Superior temporal gyrus (tissue), 1 donor: ENCODE data around the gene PHACTR3.
"Not testable (repeated sequence)": the region's sequence is repeated elsewhere in the genome, so short reads cannot be mapped to it uniquely, and the experiment has no call there.

ENCODE experiments used
- DNase-seq: peaks from one replicate; pipeline ENCODE4 v3.0.0-alpha.2; 2016; ENCODE audit errors: extremely low spot score

Gene PHACTR3

GRCh38 chr20:59858425-59858824 lies 254.1 kb downstream of the PHACTR3 start:
- DNase-seq: no peak

GRCh38 chr20:59861401-59861800 lies 257.1 kb downstream of the PHACTR3 start:
- no peak for DNase-seq

- no peak for DNase-seq
Observed at GRCh38 chr20:59863058-59863457, 258.7 kb downstream of the PHACTR3 start.

- DNase-seq: no peak
Observed at GRCh38 chr20:59864726-59865125, 260.4 kb downstream of the PHACTR3 start.

GRCh38 chr20:59866338-59866737 lies 262.0 kb downstream of the PHACTR3 start:
- no peak for DNase-seq

GRCh38 chr20:59871096-59871495 lies 266.8 kb downstream of the PHACTR3 start:
- DNase-seq: no peak

GRCh38 chr20:59873409-59873808 lies 269.1 kb downstream of the PHACTR3 start:
- no peak for DNase-seq

- DNase-seq: no peak
Observed at GRCh38 chr20:59880198-59880597, 275.9 kb downstream of the PHACTR3 start.

GRCh38 chr20:59884494-59884893 lies 280.2 kb downstream of the PHACTR3 start:
- DNase-seq: no peak

GRCh38 chr20:59888050-59888449 lies 283.7 kb downstream of the PHACTR3 start:
- no peak for DNase-seq

GRCh38 chr20:59890035-59890434 lies 285.7 kb downstream of the PHACTR3 start:
- DNase-seq: not testable (repeated sequence)

- DNase-seq: no peak
Observed at GRCh38 chr20:59891581-59891980, 287.2 kb downstream of the PHACTR3 start.

- DNase-seq: no peak
Observed at GRCh38 chr20:59895908-59896307, 291.6 kb downstream of the PHACTR3 start.
